Cardiac muscle cell (in vitro differentiated cells and primary cell): ENCODE results near the gene INSIG2. TPM values are rescaled to one million over a fixed set of nuclear protein-coding genes. Genes with fewer than 3 reads are reported as not detected.

Experiments
- DNase-seq, 2 donors: peaks; one replicate each; pipeline versions ENCODE4 v3.0.0 to v3.0.0-alpha.2; 2010 to 2017; ENCODE audit warnings: low read depth in 1 of 2, low spot score in 1 of 2
- H3K27ac ChIP-seq: fragments of 200-600 bp; sonication (generic); 2 replicates; pipeline ENCODE4 v1.5.1; 2016
- H3K27me3 ChIP-seq: fragments of 200-600 bp; sonication (generic); 2 replicates; pipeline ENCODE4 v1.6.0; 2016; ENCODE audit warnings: control low read depth
- H3K36me3 ChIP-seq: fragments of 200-600 bp; sonication (generic); 2 replicates; pipeline ENCODE4 v1.5.1; 2016; ENCODE audit warnings: control low read depth
- H3K4me1 ChIP-seq: fragments of 200-600 bp; sonication (generic); 2 replicates; pipeline ENCODE4 v1.8.1; 2017; ENCODE audit warnings: low read depth, mild to moderate bottlenecking, mixed run types
- H3K4me3 ChIP-seq: fragments of 200-600 bp; sonication (generic); 2 replicates; pipeline ENCODE4 v1.5.1; 2016; ENCODE audit warnings: mild to moderate bottlenecking
- H3K9me3 ChIP-seq: fragments of 200-600 bp; sonication (generic); 2 replicates; pipeline ENCODE4 v1.5.1; 2017; ENCODE audit warnings: low read depth, mild to moderate bottlenecking, control low read depth
- CTCF ChIP-seq: IDR thresholded peaks from 2 replicates; pipeline ENCODE4 v1.5.1; 2012; ENCODE audit warnings: low read depth, mild to moderate bottlenecking, low read length
- polyA plus RNA-seq: library from polyadenylated mRNA; unstranded; fragments of >200 nt; fragmentation: Nextera tagmentation; extraction: Ambion mirVana; gene quantifications from 2 replicates; pipeline ENCODE4 v1.2.1, GENCODE V29; 2016
- total RNA-seq: library from RNA; depleted of rRNA; stranded (reverse); fragments of >200 nt; gene quantifications from 2 replicates; pipeline ENCODE4 v1.2.3, GENCODE V29; 2016

Gene INSIG2
- total and polyA plus RNA-seq, 2 experiments from 2014 or later: 12.4 to 62.2 TPM

GRCh38 chr2:118046634-118047210, 41.5 kb upstream of the INSIG2 start:
- peaks cover 4% of the 10 kb centered on the region for H3K27me3 ChIP-seq
- no peaks in the 10 kb centered on the region for H3K36me3 ChIP-seq
- no peaks in the 10 kb centered on the region for H3K4me1 ChIP-seq
- no peaks in the 10 kb centered on the region for H3K9me3 ChIP-seq
- H3K27ac ChIP-seq: no peak overlapping the region
- peak; percentile 52 to 68 for DNase-seq
- peak; percentile 60 for TF ChIP-seq CTCF
- H3K4me3 ChIP-seq: no peak overlapping the region

- DNase-seq: peak in 1 of 2 donors; percentile 70
- no peak overlapping the region for H3K4me3 ChIP-seq
Observed at GRCh38 chr2:118047380-118047826, 40.9 kb upstream of the INSIG2 start.

GRCh38 chr2:118048401-118048800, 39.9 kb upstream of the INSIG2 start:
- Histone ChIP-seq H3K27ac (no peak overlapping the region), H3K4me1 (no peaks in the 10 kb centered on the region), H3K36me3 (no peaks in the 10 kb centered on the region), H3K4me3 (no peak overlapping the region), H3K27me3 (peaks cover 4% of the 10 kb centered on the region), H3K9me3 (no peaks in the 10 kb centered on the region)
- no peak for DNase-seq
- TF ChIP-seq CTCF: no peak

More at GRCh38 chr2:118047380-118047826, 40.9 kb upstream of the INSIG2 start:
- no peak for TF ChIP-seq CTCF
- H3K9me3 ChIP-seq: no peaks in the 10 kb centered on the region
- no peaks in the 10 kb centered on the region for H3K36me3 ChIP-seq
- H3K27ac ChIP-seq: no peak overlapping the region
- H3K27me3 ChIP-seq: peaks cover 4% of the 10 kb centered on the region
- H3K4me1 ChIP-seq: no peaks in the 10 kb centered on the region

GRCh38 chr2:118049140-118049815, 39.0 kb upstream of the INSIG2 start:
- DNase-seq: no peak

GRCh38 chr2:118049816-118050140, 38.5 kb upstream of the INSIG2 start:
- Histone ChIP-seq H3K27ac (no peak overlapping the region), H3K36me3 (no peaks in the 10 kb centered on the region), H3K9me3 (no peaks in the 10 kb centered on the region), H3K4me1 (no peaks in the 10 kb centered on the region), H3K4me3 (no peak overlapping the region), H3K27me3 (peaks cover 4% of the 10 kb centered on the region)
- no peak for DNase-seq
- TF ChIP-seq CTCF: no peak

More at GRCh38 chr2:118049140-118049815, 39.0 kb upstream of the INSIG2 start:
- peaks cover 4% of the 10 kb centered on the region for H3K27me3 ChIP-seq
- TF ChIP-seq CTCF: no peak
- no peaks in the 10 kb centered on the region for H3K36me3 ChIP-seq
- no peak overlapping the region for H3K27ac ChIP-seq
- no peaks in the 10 kb centered on the region for H3K4me1 ChIP-seq
- no peak overlapping the region for H3K4me3 ChIP-seq
- no peaks in the 10 kb centered on the region for H3K9me3 ChIP-seq
